ENCODE results near the gene SP140. TPM values are rescaled to one million over a fixed set of nuclear protein-coding genes. Genes with fewer than 3 reads are reported as not detected.
"Not testable (repeated sequence)": the region's sequence is repeated elsewhere in the genome, so short reads cannot be mapped to it uniquely, and the experiment has no call there.

Gene SP140
- total RNA-seq, 1 donor from 2014 or later = 12.7 TPM

DNA sequence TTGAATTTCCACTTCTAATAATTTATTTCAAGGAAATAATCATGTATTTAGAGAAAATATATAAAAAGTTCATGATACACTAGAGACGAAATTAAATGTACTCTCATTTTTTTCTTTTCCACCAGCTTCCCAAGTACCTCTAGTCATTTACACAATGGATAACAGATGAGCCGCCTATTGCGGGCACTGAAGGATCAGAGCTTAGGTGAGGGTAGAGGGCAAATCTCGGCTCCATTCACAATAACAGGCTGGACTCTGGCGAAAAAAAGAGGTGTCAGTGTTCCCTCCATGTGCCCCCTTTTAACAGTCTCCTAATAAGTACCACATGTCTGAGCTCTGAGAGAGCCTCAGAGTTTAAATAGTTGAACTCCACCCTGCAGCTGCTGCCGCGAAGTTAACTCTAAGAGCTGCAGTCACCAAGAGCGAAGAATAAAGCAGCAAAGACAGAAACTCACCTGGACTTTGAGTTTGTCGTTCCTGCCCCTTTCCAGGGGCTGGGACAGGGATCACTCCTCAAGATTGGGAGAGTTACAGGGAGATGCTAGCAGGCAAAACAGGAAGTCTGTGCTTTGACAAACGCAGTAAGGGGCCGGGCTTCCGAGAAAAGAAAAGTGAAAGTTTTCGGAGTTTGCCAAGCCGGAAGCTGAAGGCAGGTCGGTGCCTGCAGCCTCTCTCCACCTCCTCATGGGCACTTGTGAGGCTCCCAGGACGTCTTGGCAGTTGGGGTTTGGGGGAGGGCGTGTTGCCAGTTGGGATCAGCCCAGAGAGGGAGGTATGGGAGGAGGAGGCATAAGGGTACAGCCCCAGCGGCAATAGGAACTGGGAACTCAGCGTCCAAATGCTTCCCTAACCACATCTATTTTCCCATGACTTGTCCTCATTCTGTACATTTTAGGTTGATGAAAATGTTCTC lies 5.9 kb upstream of the SP140 start, which contains the start of gene SP110:
Gene SP110 (minus strand): TSS at position 566 of the 913 bp plus-strand sequence. CDS start 3,057 bp downstream, outside the sequence.
- DNase-seq = peak; percentile 92
- Histone ChIP-seq H3K27me3 (no peaks in the 10 kb centered on the region), H3K4me1 (peaks cover 26% of the 10 kb centered on the region), H3K9me3 (no peaks in the 10 kb centered on the region), H3K36me3 (peaks cover 21% of the 10 kb centered on the region), H3K4me3 (peak within 1 kb of the TSS; percentile 58), H3K27ac (peak within 1 kb of the TSS; percentile 83)
- TF ChIP-seq, protein P1, sequence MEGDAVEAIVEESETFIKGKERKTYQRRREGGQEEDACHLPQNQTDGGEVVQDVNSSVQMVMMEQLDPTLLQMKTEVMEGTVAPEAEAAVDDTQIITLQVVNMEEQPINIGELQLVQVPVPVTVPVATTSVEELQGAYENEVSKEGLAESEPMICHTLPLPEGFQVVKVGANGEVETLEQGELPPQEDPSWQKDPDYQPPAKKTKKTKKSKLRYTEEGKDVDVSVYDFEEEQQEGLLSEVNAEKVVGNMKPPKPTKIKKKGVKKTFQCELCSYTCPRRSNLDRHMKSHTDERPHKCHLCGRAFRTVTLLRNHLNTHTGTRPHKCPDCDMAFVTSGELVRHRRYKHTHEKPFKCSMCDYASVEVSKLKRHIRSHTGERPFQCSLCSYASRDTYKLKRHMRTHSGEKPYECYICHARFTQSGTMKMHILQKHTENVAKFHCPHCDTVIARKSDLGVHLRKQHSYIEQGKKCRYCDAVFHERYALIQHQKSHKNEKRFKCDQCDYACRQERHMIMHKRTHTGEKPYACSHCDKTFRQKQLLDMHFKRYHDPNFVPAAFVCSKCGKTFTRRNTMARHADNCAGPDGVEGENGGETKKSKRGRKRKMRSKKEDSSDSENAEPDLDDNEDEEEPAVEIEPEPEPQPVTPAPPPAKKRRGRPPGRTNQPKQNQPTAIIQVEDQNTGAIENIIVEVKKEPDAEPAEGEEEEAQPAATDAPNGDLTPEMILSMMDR (IDR thresholded peaks at IDR 0.05) = no peak
- peak; percentile 96 for ATAC-seq
- intact Hi-C loops (cut with DNase I) = no loop called here

GRCh38 chr2:230220347-230220969 lies 5.1 kb upstream of the SP140 start:
- ATAC-seq (no peak), DNase-seq (no peak)
- peak overlapping the region; percentile 58 for H3K4me3 ChIP-seq
- H3K9me3 ChIP-seq = no peaks in the 10 kb centered on the region
- peaks cover 13% of the 10 kb centered on the region for H3K36me3 ChIP-seq
- H3K27ac ChIP-seq = peak overlapping the region; percentile 83
- intact Hi-C loops (cut with DNase I) = no loop called here
- peaks cover 26% of the 10 kb centered on the region for H3K4me1 ChIP-seq
- H3K27me3 ChIP-seq = no peaks in the 10 kb centered on the region
- TF ChIP-seq, protein P1 (IDR thresholded peaks at IDR 0.05) = no peak

- intact Hi-C loops (cut with DNase I) = no loop called here
- Histone ChIP-seq H3K4me3 (no peak overlapping the region), H3K9me3 (no peaks in the 10 kb centered on the region), H3K4me1 (peaks cover 26% of the 10 kb centered on the region), H3K27ac (no peak overlapping the region), H3K36me3 (peaks cover 3% of the 10 kb centered on the region), H3K27me3 (no peaks in the 10 kb centered on the region)
- ATAC-seq = no peak
- TF ChIP-seq, protein P1 (IDR thresholded peaks at IDR 0.05) = no peak
- no peak for DNase-seq
Measured at GRCh38 chr2:230221493-230221892, 4.0 kb upstream of the SP140 start.

GRCh38 chr2:230222829-230223228 lies 2.7 kb upstream of the SP140 start:
- H3K27me3 ChIP-seq; DNase-seq; H3K36me3 ChIP-seq; H3K9me3 ChIP-seq; ATAC-seq; H3K27ac ChIP-seq; H3K4me3 ChIP-seq; intact Hi-C loops (cut with DNase I): not testable (repeated sequence)
- H3K4me1 ChIP-seq = peaks cover 20% of the 10 kb centered on the region

DNA sequence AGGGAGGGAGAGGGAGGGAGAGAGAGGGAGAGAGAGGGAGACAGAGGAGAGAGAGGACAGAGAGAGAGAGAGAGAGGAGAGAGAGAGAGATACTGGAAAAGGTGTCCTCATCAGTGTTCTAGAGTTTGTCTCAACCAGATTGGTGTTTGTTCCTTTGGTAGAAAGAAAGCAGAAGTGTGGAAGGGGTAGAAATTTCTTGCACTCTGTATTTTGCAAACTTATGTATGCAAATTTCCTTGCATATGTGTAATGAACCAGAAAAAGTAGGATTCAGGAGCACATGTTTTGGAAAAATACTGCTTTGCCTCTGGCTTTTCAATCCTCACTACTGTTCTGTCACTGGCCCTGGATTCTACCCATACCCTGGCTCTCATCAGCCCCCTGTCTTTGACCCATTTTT lies 1.1 kb upstream of the SP140 start:
- intact Hi-C loops (cut with DNase I) = no loop called here
- ATAC-seq (no peak), DNase-seq (no peak)
- peaks cover 6% of the 10 kb centered on the region for H3K4me1 ChIP-seq
- no peaks in the 10 kb centered on the region for H3K36me3 ChIP-seq
- TF ChIP-seq, protein P1 (IDR thresholded peaks at IDR 0.05) = no peak
- H3K9me3 ChIP-seq = no peaks in the 10 kb centered on the region
- no peaks in the 10 kb centered on the region for H3K27me3 ChIP-seq
- H3K27ac ChIP-seq = no peak overlapping the region
- no peak overlapping the region for H3K4me3 ChIP-seq

- ATAC-seq (no peak), DNase-seq (no peak)
- Histone ChIP-seq H3K4me1 (no peaks in the 10 kb centered on the region), H3K27ac (peak overlapping the region; percentile 65), H3K27me3 (no peaks in the 10 kb centered on the region), H3K36me3 (no peaks in the 10 kb centered on the region), H3K4me3 (peak overlapping the region; percentile 40), H3K9me3 (no peaks in the 10 kb centered on the region)
- TF ChIP-seq, protein P1 (IDR thresholded peaks at IDR 0.05) = no peak
- intact Hi-C loops (cut with DNase I) = no loop called here
Measured at GRCh38 chr2:230226051-230226551, 565 bp downstream of the SP140 start.
